ENCODE results near the gene BPTF.
"Not testable (repeated sequence)": the region's sequence is repeated elsewhere in the genome, so short reads cannot be mapped to it uniquely, and the experiment has no call there.

Gene BPTF

GRCh38 chr17:67833946-67834631 lies 8.8 kb downstream of the BPTF start:
- no peak for DNase-seq

GRCh38 chr17:67834634-67835033 lies 9.3 kb downstream of the BPTF start:
- no peak for DNase-seq

GRCh38 chr17:67836205-67836987 lies 11.1 kb downstream of the BPTF start:
- no peak for DNase-seq

- no peak for DNase-seq
Measured at GRCh38 chr17:67837965-67838364, 12.7 kb downstream of the BPTF start.

- DNase-seq, result no peak
Measured at GRCh38 chr17:67838538-67838937, 13.2 kb downstream of the BPTF start.

- DNase-seq, result no peak
Measured at GRCh38 chr17:67841992-67842391, 16.7 kb downstream of the BPTF start.

- DNase-seq, result no peak
Measured at GRCh38 chr17:67842648-67843047, 17.3 kb downstream of the BPTF start.

GRCh38 chr17:67845374-67845773 lies 20.1 kb downstream of the BPTF start:
- no peak for DNase-seq

- DNase-seq, result not testable (repeated sequence)
Measured at GRCh38 chr17:67848189-67848588, 22.9 kb downstream of the BPTF start.

- not testable (repeated sequence) for DNase-seq
Measured at GRCh38 chr17:67848846-67849245, 23.5 kb downstream of the BPTF start.

- DNase-seq, result no peak
Measured at GRCh38 chr17:67850991-67851631, 25.8 kb downstream of the BPTF start.

- no peak for DNase-seq
Measured at GRCh38 chr17:67853703-67854102, 28.4 kb downstream of the BPTF start.

- no peak for DNase-seq
Measured at GRCh38 chr17:67854378-67854777, 29.1 kb downstream of the BPTF start.

- DNase-seq, result no peak
Measured at GRCh38 chr17:67855504-67856324, 30.4 kb downstream of the BPTF start.

GRCh38 chr17:67856402-67856801 lies 31.1 kb downstream of the BPTF start:
- not testable (repeated sequence) for DNase-seq

GRCh38 chr17:67862614-67863217 lies 37.4 kb downstream of the BPTF start:
- no peak for DNase-seq

- DNase-seq, result no peak
Measured at GRCh38 chr17:67863624-67864247, 38.4 kb downstream of the BPTF start.

- DNase-seq, result no peak
Measured at GRCh38 chr17:67865438-67865837, 40.1 kb downstream of the BPTF start.

GRCh38 chr17:67867591-67867990 lies 42.3 kb downstream of the BPTF start:
- DNase-seq, result no peak

- no peak for DNase-seq
Measured at GRCh38 chr17:67868176-67868575, 42.9 kb downstream of the BPTF start.

- no peak for DNase-seq
Measured at GRCh38 chr17:67879662-67880061, 54.4 kb downstream of the BPTF start.

- no peak for DNase-seq
Measured at GRCh38 chr17:67881083-67881482, 55.8 kb downstream of the BPTF start.

All from stimulated activated CD4-positive, alpha-beta T cell treated with anti-CD3 and anti-CD28 coated beads, Interleukin-4, amount 100 ng/mL, for 4 hours (primary cell).